NOMO-1 treated with DMSO at 0.1 percent for 48 hours (cell line): Measurements from ENCODE around the gene MGLL.

Experiments used
- DNase-seq: peaks from one replicate; lab custom pipeline; 2025; ENCODE audit not compliant: unreplicated experiment; lab: John Stamatoyannopoulos, UW

MGLL gene

GRCh38 chr3:127822041-127822681 is at the start of gene MGLL:
Gene MGLL, minus strand, starts transcription at chr3:127822515. Its CDS starts 197 bp downstream, at chr3:127822318.
- DNase-seq = no peak

- DNase-seq = no peak
Measured at GRCh38 chr3:127870156-127870555, 47.8 kb upstream of the MGLL start.

- no peak for DNase-seq
Measured at GRCh38 chr3:127867986-127868385, 45.7 kb upstream of the MGLL start.

- DNase-seq = no peak
Measured at GRCh38 chr3:127867412-127867811, 45.1 kb upstream of the MGLL start.

- no peak for DNase-seq
Measured at GRCh38 chr3:127865941-127866340, 43.6 kb upstream of the MGLL start.

- DNase-seq = no peak
Measured at GRCh38 chr3:127860211-127860696, 37.9 kb upstream of the MGLL start.

GRCh38 chr3:127859730-127860129 is 37.4 kb upstream of the MGLL start:
- no peak for DNase-seq

GRCh38 chr3:127858937-127859336 is 36.6 kb upstream of the MGLL start:
- no peak for DNase-seq

- DNase-seq = peak; percentile 36
Measured at GRCh38 chr3:127858521-127858920, 36.2 kb upstream of the MGLL start.

- no peak for DNase-seq
Measured at GRCh38 chr3:127857333-127857732, 35.0 kb upstream of the MGLL start.

GRCh38 chr3:127856801-127857200 is 34.5 kb upstream of the MGLL start:
- no peak for DNase-seq

GRCh38 chr3:127855246-127855645 is 32.9 kb upstream of the MGLL start:
- DNase-seq = no peak

GRCh38 chr3:127853681-127854080 is 31.4 kb upstream of the MGLL start:
- peak; percentile 13 for DNase-seq

- no peak for DNase-seq
Measured at GRCh38 chr3:127851899-127852298, 29.6 kb upstream of the MGLL start.

GRCh38 chr3:127849368-127849767 is 27.1 kb upstream of the MGLL start:
- DNase-seq = no peak

- no peak for DNase-seq
Measured at GRCh38 chr3:127848131-127849129, 26.1 kb upstream of the MGLL start.

GRCh38 chr3:127847236-127847720 is 25.0 kb upstream of the MGLL start:
- no peak for DNase-seq

GRCh38 chr3:127846576-127846975 is 24.3 kb upstream of the MGLL start:
- no peak for DNase-seq

GRCh38 chr3:127844326-127844942 is 22.1 kb upstream of the MGLL start:
- no peak for DNase-seq

- no peak for DNase-seq
Measured at GRCh38 chr3:127840671-127841070, 18.4 kb upstream of the MGLL start.

GRCh38 chr3:127839099-127839498 is 16.8 kb upstream of the MGLL start:
- no peak for DNase-seq
